Muscle of arm (tissue), 12 donors: ENCODE results near the gene ARHGEF16. TPM values are rescaled to one million over a fixed set of nuclear protein-coding genes. Genes with fewer than 3 reads are reported as not detected.

Experiments used
- DNase-seq: peaks from one replicate; pipeline ENCODE4 v3.0.0-alpha.2; 2013
- polyA plus RNA-seq, 12 donors: library from polyadenylated mRNA; unstranded; fragments of 120-200 nt; gene quantifications; one replicate each; pipeline ENCODE4 v1.2.1, GENCODE V29; 2013; ENCODE audit not compliant: insufficient read length in 12 of 12

The ARHGEF16 gene
- polyA plus RNA-seq, 12 donors, result 0.21 to 11.1 (median 0.59) TPM; not detected in 1

DNA sequence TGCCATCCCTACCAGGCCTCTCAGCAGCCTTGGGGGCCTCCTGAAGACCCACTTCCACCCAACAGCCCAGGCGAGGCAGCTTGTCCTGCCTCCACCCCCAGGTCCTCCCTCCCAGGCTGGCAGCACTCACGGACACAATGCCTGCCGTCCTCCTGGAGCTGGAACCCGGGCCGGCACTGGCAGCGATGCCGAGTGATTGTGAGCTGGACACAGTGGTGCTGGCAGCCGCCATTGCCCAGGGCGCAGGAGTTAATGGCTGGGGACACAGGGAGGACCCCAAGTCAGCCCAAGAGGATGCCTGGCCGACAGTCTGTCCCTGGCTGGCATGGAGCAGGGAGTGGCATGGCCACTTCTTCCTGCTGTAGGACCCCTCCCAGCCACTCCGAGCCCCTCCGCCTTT lies 60.8 kb downstream of the ARHGEF16 start:
- DNase-seq, result no peak

DNA sequence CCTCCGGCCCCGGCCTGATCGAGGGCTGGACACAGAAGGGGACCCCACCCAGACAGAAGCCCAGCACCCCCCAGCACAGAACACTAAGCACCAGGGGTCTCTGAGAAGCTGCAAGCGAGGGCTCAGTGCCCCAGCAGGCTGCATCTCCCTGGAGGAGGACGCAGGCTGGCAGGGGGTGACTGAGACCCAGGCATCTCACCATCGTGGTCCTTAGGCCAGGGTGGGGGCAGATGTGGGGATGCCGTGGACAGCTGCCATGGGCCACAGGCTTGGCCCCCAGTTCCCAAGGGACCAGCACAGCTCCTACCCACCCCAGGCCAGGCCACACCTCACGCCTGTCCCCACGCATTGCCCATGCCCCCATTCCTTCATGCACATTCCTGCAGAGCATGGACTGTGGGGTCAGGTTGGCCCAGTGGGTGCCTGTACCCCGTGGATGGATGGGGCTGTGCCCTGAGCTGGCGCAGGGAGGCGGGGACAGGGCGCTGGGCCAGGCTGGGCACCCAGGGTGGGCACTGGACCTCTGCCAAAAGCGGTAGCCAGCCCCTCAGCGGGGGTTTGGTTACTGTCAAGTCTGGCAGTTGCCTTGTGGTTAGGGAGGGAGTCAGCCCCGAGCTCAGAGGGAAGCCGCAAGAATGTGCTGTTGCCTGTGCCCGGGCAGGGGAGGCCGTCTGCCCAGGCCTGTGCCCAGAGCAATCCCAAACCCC lies 61.5 kb downstream of the ARHGEF16 start:
- DNase-seq, result no peak

DNA sequence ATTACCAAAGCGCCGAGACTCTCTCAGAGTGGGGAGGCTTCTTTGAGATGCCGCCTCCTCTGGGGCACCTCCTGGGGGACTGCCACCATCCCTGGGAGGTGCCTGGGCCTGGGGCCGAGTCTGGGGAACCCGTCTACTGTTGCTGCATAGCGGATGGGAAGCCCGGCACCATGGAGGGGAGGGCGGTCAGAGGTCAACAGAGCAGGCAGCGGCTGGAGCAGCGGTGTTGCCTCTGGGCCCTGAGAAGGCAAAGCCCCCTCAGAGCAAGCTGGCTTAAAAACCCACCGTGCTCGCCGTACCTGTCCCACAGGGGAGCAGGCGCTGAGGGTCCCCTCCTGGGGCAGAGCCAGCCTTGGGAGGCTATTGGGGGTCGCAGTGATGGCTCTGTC lies 62.0 kb downstream of the ARHGEF16 start:
- DNase-seq, result no peak

DNA sequence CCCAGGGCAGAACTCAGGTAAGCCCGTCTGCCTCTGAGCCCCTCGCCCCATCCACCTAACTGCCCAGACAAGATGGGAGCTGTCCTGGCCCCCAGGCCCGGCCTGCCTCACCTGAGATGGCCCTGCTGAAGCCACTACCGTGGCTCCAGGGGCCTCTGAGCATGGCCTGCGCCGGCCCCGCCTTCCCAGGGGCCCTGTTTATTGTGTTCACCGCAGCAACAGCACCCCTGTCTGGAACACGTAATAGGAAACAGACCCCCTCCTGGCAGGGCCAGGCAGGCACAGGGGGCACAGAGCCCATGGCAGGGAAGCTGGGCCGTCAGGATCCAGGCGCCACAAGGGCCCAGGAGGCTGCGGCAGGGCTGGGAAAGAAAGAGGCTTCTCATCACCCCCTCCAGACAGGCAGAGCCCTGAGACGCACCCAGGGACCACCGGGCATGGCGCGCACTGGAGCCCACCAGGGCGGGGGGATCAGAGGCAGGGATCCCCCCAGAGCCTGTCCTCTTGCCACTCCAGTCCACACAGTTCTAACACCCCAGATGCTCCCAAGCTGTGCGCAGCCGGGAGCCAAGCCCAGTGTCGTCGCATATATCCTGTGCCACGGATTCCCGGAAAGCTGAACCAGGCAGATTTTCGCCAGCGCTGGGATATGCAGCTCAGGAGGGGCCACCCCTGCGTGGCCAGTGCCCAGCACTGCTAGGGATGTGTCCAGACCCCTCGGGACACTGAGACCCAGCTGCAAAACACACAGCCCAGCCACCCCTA lies 62.6 kb downstream of the ARHGEF16 start:
- no peak for DNase-seq

DNA sequence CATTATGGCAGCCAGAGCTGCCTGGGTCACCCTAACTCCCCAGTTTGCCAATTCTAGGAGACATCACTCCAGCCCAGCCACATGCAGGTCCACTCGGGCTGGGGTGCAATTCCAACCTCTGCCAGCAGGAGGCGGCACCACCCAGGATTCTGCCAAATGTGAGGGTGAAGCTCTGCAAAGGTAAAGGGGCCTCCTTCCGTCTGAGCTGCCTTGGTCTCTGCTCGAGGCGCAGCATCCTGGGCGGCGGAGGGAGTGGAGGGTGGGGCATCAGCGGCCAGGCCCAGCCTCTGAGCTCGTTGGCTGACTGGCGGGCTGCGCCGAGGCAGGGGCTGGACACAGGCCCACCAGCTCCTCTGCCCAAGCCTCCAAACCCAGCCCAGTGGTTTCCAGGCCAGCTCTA lies 63.8 kb downstream of the ARHGEF16 start:
- no peak for DNase-seq

DNA sequence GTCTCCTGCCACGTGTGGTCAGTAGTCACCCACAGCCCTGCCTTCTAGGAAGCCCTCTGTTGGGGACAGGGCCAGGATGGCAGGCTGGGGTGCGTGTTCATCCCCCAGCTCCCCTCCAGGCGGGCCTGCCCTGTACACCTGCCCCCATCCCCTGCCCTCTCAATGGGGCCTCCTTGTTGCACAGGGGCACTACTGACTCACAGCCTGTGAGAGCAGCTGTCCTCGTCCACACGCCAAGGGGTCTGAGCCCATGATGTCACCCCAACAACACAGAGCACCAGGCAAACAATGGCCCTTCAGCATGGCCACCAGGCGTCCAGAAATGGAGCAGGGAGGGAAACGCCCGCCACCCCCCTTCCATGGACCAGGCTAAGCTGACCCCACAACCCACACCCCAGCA lies 64.3 kb downstream of the ARHGEF16 start:
- DNase-seq, result no peak

DNA sequence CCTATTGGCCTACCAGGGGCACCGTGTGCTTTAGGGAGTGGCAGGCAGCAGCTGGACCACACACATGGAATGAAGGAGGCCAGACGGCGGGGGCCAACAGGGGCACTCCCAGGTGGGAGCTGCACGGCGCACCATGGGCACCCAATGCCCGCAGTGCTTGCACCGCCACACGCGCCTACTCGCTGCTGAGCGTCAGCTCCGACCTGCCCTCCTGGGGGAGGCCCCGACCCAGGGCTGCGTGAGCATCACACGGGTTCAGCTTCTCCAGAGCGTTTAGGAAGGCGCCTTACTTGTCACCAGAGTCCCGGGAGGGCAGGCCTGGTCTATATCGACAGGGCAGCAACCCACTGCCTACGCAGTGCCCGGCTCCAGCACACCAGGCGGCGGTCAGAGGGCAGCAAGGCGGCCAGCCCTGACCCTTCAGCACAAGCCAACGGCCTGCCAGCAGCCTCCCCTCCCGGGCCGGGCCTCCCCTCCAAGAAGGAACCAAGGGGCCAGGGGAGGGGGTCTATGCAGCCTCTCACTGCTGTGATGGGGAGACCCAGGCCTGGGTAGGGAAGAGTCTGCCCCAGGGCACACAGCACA lies 64.9 kb downstream of the ARHGEF16 start:
- DNase-seq, result no peak

DNA sequence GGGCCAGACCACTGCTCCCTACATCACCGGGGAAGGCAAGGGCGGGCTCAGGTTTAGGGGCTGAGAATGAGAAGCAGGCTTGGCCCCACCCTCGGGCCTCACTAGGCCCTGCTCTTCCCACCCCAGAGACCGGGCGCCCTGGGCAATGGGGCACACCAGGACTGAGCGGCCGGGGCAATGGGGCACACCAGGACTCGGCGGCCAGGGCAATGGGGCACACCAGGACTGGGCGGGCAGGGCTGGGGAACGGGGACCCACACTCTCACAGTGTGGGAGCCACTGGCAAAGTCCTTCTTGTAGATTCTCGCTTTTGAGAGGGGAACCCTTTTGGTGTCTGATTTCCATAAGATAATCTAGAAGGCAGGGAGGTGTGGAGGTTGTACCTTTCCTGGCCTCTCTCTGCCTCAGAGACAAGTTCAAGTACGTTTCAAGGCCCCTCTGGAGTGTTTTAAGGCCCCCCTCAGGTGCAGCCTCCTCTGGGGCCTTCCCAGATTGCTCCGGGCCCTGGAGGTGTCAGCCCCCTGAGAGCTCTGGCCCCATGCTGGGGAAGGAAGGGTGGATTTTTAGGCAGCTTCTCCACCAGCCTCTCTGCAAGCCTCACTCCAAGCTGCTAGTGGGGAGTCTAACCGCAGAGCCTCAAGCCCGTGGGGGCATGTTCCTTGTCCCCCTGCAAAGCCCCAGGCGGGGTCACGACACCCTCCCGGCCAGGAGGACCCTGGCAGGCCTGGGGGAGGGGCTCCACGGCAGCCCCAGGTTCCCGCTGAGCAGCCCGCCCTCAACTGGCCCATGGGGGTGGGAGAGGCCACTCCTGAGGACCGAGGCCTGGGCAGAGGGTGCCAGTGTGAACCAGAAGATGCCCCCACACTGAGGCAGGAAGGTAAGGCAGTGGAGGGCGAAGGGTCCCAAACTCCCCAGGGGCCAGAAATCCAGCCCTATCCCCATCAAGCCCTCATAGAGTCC lies 66.2 kb downstream of the ARHGEF16 start:
- no peak for DNase-seq

DNA sequence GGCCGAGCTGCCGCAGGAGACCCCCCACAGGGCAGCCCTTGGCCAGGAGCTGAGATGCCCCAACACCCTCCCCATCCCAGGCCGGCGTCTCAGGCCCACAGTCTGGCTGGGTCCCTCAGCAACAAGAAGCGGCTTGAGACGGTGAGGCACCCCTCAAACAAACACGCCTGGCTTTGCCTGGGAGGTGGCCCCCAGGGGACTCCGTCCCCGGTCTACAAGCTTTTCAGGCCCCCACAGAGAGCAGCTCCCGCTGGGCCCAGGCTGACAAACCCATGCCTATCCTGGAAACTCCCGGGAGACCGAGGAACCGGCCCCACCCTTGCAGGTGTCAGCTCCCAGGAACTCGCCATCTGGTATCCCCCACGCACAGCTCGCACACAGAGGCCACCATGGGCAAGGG lies 67.0 kb downstream of the ARHGEF16 start:
- DNase-seq, result no peak

DNA sequence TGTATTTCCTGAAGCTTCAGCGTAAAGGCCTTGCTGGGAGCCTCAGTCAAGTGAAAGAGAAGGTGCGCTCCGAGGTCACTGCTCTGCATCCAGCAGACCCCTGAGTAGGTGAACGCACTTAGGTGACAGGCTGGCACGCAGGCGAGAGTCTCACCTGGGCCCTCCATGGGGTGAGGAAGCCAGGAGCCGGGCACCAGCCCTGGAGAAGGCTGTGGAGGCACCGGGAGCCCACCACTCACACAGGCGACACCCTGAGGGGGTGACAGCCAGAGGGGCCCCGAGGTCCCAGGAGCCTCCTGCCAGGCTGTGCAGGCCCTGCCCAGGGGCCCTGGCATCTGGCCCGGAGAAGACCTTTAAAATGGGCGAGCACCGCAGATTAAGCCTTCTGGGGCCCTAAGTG lies 67.6 kb downstream of the ARHGEF16 start:
- no peak for DNase-seq

DNA sequence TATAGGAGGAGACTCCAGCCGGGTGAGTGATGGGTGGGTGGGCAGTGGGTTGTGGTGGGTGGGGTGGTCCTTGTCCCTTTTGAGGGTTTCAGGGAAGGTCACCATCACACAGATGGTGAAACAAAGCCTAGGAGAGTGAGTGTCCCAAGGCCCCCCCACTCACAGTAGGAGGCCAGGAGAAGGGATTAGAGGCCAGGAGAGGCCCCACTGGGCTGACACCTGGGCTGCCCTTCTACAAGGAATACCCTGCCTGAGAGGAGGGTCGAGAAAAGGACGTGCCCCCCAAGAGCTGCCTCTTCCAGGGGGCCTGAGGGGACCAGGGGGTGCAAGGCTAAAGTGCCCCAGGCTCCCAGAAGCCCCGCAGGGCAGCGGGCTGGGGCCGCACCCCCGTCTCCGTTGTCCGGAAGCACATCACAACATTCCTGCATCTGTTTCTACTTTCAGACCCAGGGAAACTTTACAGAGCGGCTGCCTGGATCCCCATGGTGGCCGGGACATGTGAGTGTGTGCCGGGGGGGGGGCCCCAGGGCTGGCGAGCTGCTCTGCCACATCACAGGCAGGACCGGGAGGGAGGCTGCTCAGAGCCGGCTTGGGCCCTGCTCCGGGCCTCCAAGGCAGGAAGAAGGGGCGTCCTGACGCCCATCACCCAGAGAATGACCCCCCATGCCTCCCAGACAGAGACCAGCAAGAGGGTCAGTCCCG lies 68.2 kb downstream of the ARHGEF16 start:
- DNase-seq, result no peak

DNA sequence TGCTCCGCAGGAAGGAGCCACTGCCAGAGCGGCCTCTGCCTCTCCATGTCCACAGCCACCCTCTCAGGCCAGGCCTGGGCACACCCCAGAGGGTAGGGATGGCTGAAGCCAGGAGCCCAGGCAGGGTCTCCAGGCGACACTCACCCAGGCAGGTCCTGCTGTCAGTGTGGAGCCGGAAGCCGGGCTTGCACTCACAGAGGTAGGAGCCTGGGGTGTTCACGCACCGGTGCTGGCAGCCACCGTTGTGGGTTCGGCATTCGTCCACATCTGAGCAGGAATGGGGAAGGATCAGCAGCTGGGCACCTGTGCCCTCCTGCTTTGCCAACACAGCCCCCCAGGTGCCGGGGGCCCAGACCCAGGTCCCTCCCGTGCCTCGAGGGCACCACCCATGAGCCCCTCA lies 69.5 kb downstream of the ARHGEF16 start:
- no peak for DNase-seq

DNA sequence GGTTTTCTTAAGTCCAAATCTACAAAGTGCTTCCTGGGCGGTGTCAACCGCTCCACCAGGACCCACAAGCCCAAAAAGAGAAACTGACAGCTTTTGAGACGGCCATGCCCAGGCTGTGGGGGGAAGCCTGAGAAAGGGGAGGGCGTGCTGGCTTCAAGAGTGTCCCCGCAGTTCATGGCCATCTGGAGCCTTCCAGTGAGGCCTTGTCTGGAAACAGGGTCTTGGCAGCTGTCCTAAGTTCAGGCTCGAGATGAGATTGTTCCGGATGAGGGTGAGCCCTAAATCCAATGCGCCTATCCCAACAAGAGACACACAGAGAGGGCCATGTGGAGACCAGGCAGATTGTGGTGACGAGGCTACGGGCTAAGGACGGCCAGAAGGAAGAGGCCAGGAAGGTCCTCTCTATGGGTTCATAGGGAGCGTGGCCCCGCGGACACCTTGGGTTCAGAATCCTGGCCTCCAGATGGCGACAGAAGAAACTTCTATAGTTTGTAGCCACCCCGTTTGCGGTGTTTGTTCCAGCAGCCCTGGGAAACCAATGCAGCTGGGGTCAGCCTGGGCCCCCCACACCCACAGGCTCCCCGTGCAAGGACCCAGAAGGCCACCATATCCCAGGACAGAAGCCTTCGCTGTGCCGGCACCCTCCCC lies 70.2 kb downstream of the ARHGEF16 start:
- no peak for DNase-seq

DNA sequence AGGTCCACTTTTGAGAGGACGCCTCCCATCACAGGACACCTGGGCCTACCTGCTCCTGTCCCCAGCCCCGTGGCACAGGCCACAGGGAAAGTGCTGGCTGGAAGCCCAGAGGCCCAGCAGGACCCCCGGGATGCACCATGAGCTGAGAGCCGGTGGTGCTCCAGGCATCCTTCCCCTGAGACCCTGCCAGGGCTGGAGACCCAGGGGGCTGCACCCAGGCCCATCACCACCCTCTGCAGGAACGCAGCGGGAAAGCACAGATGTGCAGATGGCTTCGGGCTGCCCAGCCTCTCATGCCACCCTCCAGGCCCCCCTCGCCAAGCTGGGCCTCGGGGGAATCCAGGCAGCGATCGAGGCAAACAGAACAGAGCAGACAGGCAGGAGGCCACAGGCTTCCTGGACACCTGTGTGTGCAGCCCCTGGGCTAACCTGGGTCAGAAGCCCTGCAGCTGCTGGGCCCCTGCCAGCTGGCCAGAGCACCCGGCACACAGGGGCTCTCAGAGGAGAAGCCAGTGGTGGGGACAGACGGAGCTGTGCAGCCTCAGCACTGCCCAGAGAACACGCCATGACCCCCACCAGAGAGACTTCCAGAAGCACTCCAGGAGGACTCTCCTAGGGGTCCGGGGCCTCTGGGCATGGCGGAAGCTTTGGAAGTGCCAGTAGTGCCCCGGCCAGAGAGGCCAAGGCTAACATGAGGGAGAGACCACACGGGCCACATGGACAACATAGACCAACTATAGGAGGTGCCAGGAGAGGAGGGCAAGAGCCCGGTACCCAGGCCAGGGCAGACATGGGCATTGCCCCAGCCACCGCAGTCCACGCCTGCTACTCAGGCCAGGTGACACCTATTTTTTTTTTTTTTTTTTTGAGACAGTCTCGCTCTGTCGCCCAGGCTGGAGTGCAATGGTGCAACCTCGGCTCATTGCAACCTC lies 71.4 kb downstream of the ARHGEF16 start:
- DNase-seq, result no peak

DNA sequence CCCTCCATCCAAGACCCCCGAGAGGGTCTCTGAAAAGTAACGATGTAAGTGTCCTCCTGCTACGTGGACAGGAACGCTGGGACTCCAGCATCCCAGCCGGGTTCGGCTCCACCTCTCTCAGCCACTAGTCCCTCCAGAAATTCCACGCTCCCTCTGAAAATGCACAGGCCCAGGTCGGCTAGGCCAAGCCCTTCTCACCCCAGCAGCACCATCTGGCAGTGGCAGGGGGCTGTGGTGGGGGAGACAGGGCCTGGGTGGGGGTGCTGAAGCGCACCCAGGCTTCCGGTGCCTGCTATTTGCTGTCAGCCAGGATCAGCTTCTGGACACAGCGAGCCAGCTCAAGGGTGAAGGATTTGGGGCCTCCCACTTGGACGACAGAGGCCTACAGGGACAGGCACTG lies 73.3 kb downstream of the ARHGEF16 start:
- no peak for DNase-seq

DNA sequence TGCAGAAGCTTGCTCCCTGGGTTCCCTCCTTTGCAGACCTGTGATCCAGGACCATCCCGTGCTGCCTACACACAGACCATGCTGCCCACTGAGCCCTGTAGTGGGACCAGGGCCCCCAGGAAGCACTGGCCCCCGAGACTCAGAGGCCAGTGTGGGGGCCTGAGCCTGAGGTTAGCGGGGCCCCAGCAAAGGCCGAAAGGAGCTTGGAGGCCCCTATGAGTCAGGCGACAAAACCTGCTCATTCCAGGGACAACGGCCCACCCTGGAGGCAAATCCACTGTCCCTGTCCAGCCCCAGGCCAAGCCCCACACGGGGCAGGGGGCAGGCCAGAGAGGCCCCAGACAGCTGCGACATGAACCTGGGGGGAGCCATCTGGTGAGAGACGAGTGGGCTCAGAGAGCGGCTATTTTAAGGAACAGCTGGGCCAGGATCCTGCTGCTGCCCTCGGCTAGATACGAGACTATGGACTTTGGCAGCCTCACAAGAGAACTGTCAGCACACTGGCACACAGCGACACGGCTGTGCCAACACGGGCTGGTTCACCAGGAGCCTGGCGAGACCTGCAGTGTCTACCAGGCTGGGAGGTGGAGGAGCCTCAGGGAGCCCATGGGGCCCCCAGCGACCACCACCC lies 74.7 kb downstream of the ARHGEF16 start:
- DNase-seq, result no peak

DNA sequence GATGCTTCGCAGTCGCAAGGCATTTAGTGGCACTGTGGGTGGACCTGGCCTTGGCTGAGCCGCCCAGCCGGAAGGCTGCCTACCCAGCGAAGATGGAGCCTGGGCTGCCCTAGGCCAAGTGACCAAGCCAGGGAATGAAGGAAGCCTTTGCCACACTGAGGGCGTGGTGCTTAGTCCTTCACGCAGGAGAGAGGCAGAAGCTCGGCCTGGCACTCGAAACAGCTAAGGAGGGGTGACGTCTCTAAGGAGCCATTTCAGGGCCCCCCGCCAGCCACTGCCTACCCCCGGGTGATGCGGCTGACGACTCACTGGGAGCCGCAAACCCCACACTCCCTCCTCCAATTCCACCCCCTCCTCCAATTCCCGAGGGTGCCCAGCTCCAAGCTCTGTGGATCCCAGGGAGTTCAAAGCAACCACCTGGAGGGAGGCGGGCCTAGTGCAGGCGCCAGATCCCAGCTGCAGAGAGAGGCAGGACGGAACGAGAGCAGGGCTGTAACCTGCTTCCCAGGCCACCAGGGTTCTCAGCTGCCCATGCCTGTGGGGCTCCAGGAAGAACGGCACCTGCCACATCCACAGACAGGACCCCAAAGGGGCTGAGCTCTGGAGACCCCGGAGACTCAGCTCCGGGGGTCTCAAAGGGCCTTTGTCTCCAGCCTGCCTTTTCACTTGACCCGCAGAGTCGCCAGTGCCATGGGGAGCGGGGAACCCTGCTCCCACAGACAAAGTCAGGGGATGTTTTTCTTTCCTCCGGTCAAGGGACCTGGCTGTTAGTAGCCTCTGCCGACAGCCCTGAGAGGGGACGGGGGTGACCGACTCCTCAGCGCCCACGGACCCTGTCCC lies 75.8 kb downstream of the ARHGEF16 start:
- DNase-seq, result no peak
